K562 (cell line): ENCODE measurements around the gene PTPRF.

ENCODE experiments used
- PCBP1 ChIP-seq: fragments of 200-400 bp; formaldehyde crosslinking; IDR thresholded peaks from 2 replicates; pipeline ENCODE4 v1.6.1; 2018; ENCODE audit warnings: mild to moderate bottlenecking, low read depth, low read length; ENCODE audit not compliant: poor library complexity, severe bottlenecking
- SIN3A ChIP-seq, 2 experiments: fragments of 150-350 bp in 1 of 2; IDR thresholded peaks; 2 replicates each; pipeline ENCODE4 v1.6.1; 2011 to 2016; ENCODE audit warnings: borderline replicate concordance in 2 of 2, low read depth in 2 of 2, low read length in 2 of 2, mild to moderate bottlenecking in 2 of 2, moderate library complexity in 2 of 2; ENCODE audit not compliant: control insufficient read depth in 1 of 2
- SP2 ChIP-seq: IDR thresholded peaks from 2 replicates; pipeline ENCODE4 v1.6.1; 2011; ENCODE audit warnings: mild to moderate bottlenecking, low read depth, low read length, moderate library complexity; ENCODE audit not compliant: poor library complexity, severe bottlenecking; ENCODE audit errors: extremely low read depth

- no peak for TF ChIP-seq SP2
- no peak for TF ChIP-seq SIN3A (IDR thresholded peaks at IDR 0.05; ENCODE audit: borderline replicate concordance in 2 of 2, control insufficient read depth in 1 of 2, low read depth in 2 of 2, low read length in 2 of 2)
- no peak for TF ChIP-seq PCBP1
Observed at GRCh38 chr1:43614211-43614610, 83.5 kb downstream of the PTPRF start.
